PC-3 (cell line): ENCODE measurements around the gene LDHD. TPM values are rescaled to one million over a fixed set of nuclear protein-coding genes. Genes with fewer than 3 reads are reported as not detected.
A peak's percentile ranks its signal among the peaks of the same experiment; 100 is the strongest.
"Not testable (repeated sequence)": the region's sequence is repeated elsewhere in the genome, so short reads cannot be mapped to it uniquely, and the experiment has no call there.

Experiments used
- ATAC-seq: fragments of 200-7000 bp; cut with Tn5 transposase; 2 replicates; pipeline ENCODE4 v1.9.1; 2020; ENCODE audit warnings: mild to moderate bottlenecking, moderate library complexity
- BruUV-seq: library from RNA; stranded (reverse); fragments of 400-500 nt; replicated peaks from 2 replicates; lab custom pipeline; 2021; lab: Mats Ljungman, UMichigan
- CTCF ChIA-PET: fragments of 300-600 bp; sonication (Branson Sonifier 250); formaldehyde crosslinking; loops from one replicate; lab custom pipeline; 2022; ENCODE audit warnings: antibody characterized with exemption; lab: Charles Lee
- POLR2A ChIA-PET: fragments of 300-600 bp; sonication (Branson Sonifier 250); formaldehyde crosslinking; loops from one replicate; lab custom pipeline; 2022; ENCODE audit warnings: antibody characterized with exemption; ENCODE audit not compliant: unreplicated experiment; lab: Charles Lee
- DNase-seq: peaks from one replicate; pipeline ENCODE4 v3.0.0-alpha.2; 2015
- H2AFZ ChIP-seq: fragments of 300-600 bp; sonication (generic); 2 replicates; pipeline ENCODE4 v1.6.0; 2016; ENCODE audit warnings: antibody characterized with exemption, low read length
- H3F3A ChIP-seq: fragments of 300-600 bp; sonication (generic); one replicate; pipeline ENCODE4 v1.6.0; 2017; ENCODE audit warnings: antibody characterized with exemption, low read length, control low read depth, mild to moderate bottlenecking; ENCODE audit not compliant: unreplicated experiment
- H3K27ac ChIP-seq: fragments of 300-600 bp; sonication (generic); 2 replicates; pipeline ENCODE4 v1.5.1; 2016; ENCODE audit warnings: mild to moderate bottlenecking, low read length
- H3K27me3 ChIP-seq: fragments of 300-600 bp; sonication (generic); 2 replicates; pipeline ENCODE4 v1.6.1; 2016; ENCODE audit warnings: low read length, mixed read lengths
- H3K36me3 ChIP-seq: fragments of 300-600 bp; sonication (generic); 2 replicates; pipeline ENCODE4 v1.6.1; 2016; ENCODE audit warnings: low read depth, mixed run types, low read length, mixed read lengths
- H3K4me1 ChIP-seq: fragments of 300-600 bp; sonication (generic); 2 replicates; pipeline ENCODE4 v1.5.1; 2016; ENCODE audit warnings: low read length; ENCODE audit not compliant: insufficient read depth
- H3K4me2 ChIP-seq: fragments of 300-600 bp; sonication (generic); 2 replicates; pipeline ENCODE4 v1.6.0; 2016; ENCODE audit warnings: low read length
- H3K4me3 ChIP-seq: fragments of 300-600 bp; sonication (generic); 2 replicates; pipeline ENCODE4 v1.5.1; 2016; ENCODE audit warnings: mild to moderate bottlenecking, low read length, mixed read lengths
- H3K79me2 ChIP-seq: fragments of 300-600 bp; sonication (generic); 2 replicates; pipeline ENCODE4 v1.6.1; 2017; ENCODE audit warnings: low read length, mixed read lengths
- H3K9ac ChIP-seq: fragments of 300-600 bp; sonication (generic); 2 replicates; pipeline ENCODE4 v1.6.0; 2016; ENCODE audit warnings: mild to moderate bottlenecking, low read length
- H3K9me2 ChIP-seq: fragments of 300-600 bp; sonication (generic); replicated peaks from 2 replicates; pipeline ENCODE4 v1.6.1; 2016; ENCODE audit warnings: mixed run types, low read length, mixed read lengths
- H3K9me3 ChIP-seq: fragments of 300-600 bp; sonication (generic); 2 replicates; pipeline ENCODE4 v1.6.1; 2016; ENCODE audit warnings: low read length, mixed read lengths
- H4K20me1 ChIP-seq: fragments of 300-600 bp; sonication (generic); 2 replicates; pipeline ENCODE4 v1.6.1; 2016; ENCODE audit warnings: low read length, mixed read lengths
- CTCF ChIP-seq: fragments of 300-600 bp; sonication (generic); conservative IDR thresholded peaks from 2 replicates; pipeline ENCODE4 v1.5.1; 2017; ENCODE audit warnings: antibody characterized with exemption, low read depth, mild to moderate bottlenecking, low read length
- EZH2 ChIP-seq: fragments of 300-600 bp; sonication (generic); IDR thresholded peaks from one replicate; pipeline ENCODE4 v1.6.1; 2017; ENCODE audit warnings: antibody characterized with exemption, mild to moderate bottlenecking, low read length; ENCODE audit not compliant: unreplicated experiment
- EZH2phosphoT487 ChIP-seq: fragments of 300-600 bp; sonication (generic); IDR thresholded peaks from 2 replicates; pipeline ENCODE4 v1.6.1; 2018; ENCODE audit warnings: mild to moderate bottlenecking, antibody characterized with exemption, low read length, borderline replicate concordance
- intact Hi-C: fragments of 100-400 bp; cut with micrococcal nuclease; formaldehyde crosslinking; loops from 2 replicates; pipeline ENCODE4 v1.9.0; 2023
- total RNA-seq: library from RNA; depleted of rRNA; stranded (reverse); fragments of >200 nt; gene quantifications from 2 replicates; pipeline ENCODE4 v1.2.3, GENCODE V29; 2014

The LDHD gene
- total RNA-seq, 1 experiment from 2014 or later, result 3.1 TPM

DNA sequence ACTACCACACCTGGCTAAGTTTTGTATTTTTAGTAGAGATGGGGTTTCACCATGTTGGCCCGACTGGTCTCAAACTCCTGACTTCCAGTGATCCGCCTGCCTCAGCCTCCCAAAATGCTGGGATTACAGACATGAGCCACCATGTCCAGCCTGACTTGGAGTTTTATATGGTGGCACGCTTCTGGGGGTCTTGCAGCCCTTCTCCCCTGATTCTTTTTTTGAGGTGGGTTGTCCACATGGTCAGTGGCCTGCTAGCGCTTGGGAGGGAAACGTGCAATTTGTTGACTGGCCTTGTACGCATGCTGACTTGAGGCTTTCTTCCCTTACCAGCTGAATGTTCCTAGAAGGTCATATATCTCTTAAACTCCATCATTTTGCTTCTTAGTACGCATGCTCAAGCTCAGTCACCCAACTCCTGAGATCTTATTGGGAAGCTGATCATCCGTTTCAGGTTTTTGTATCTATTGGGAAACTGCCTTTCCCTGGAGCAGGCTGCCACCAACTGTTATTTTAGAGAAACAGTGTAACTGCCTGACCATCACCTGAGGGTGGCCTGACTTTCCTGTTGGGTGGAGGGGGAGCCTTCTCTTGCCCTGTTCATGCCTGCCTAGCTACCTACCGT lies 13.7 kb upstream of the LDHD start:
- DNase-seq, result peak; percentile 13
- Histone ChIP-seq H3K27ac (no peak overlapping the region), H3K36me3 (no peaks in the 10 kb centered on the region), H3K27me3 (no peaks in the 10 kb centered on the region), H3K4me1 (no peaks in the 10 kb centered on the region), H3F3A (no peaks in the 10 kb centered on the region), H4K20me1 (no peaks in the 10 kb centered on the region), H3K9me2 (no peaks in the 10 kb centered on the region), H3K9ac (no peak overlapping the region), H3K4me2 (no peak overlapping the region), H2AFZ (no peak overlapping the region), H3K4me3 (no peak overlapping the region), H3K79me2 (no peaks in the 10 kb centered on the region), H3K9me3 (peaks cover 5% of the 10 kb centered on the region; the same call in 1 of the 2 replicates)
- TF ChIP-seq CTCF, result no peak
- no peak for TF ChIP-seq EZH2phosphoT487
- TF ChIP-seq EZH2, result no peak
- intact Hi-C loops, result no loop called here
- no TSS peak for BruUV-seq
- ATAC-seq, result peak; percentile 42; the same call in 1 of the 2 replicates
- CTCF ChIA-PET, result no interaction called here
- POLR2A ChIA-PET, result interaction anchor here (0.6 kb wide), 1 partner anchor 13 kb away, joined by 12 read pairs; the partner anchor contains the start of gene LDHD

DNA sequence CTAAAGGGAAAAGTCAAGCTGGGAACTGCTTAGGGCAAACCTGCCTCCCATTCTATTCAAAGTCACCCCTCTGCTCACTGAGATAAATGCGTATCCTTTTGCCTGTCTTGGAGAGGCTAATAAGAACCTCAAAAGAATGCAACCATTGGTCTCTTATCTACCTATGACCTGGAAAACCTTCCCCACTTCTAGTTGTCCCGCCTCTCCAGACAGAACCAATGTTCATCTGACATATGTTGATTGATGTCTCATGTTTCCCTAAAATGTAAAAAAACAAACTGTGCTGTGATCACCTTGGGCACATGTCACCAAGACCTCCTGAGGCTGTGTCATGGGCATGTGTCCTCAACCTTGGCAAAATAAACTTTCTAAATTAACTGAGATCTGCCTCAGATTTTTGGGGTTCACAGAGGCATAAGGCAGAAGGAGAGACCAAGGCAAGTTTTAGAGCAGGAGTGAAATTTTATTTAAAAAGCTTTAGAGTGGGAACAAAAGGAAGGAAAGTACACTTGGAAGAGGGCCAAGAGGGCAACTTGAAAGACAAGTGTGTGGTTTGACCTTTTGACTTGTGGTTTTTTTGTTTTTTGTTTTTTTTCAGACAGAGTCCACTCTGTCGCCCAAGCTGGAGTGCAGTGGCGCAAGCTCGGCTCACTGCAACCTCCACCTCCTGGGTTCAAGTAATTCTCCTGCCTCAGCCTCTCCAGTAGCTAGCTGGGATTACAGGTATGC lies 13.0 kb upstream of the LDHD start:
- BruUV-seq, POLR2A ChIA-PET, ATAC-seq: not testable (repeated sequence)

GRCh38 chr16:75127713-75128415 lies 11.3 kb upstream of the LDHD start:
- DNase-seq, result no peak
- CTCF ChIA-PET, result interaction anchor here (0.6 kb wide), 1 partner anchor 427 kb away, joined by 3 read pairs; no protein-coding TSS in a partner anchor
- TF ChIP-seq EZH2phosphoT487, result no peak
- no peak for TF ChIP-seq EZH2
- no peak for TF ChIP-seq CTCF

More for the DNA sequence above, 13.0 kb upstream of the LDHD start:
- H4K20me1 ChIP-seq, H2AFZ ChIP-seq, H3K79me2 ChIP-seq, intact Hi-C loops, H3K27ac ChIP-seq, H3K4me2 ChIP-seq, CTCF ChIA-PET, H3K4me1 ChIP-seq, H3K36me3 ChIP-seq, H3K4me3 ChIP-seq, H3K9ac ChIP-seq, H3K27me3 ChIP-seq, H3F3A ChIP-seq, H3K9me2 ChIP-seq, H3K9me3 ChIP-seq: not testable (repeated sequence)
- peak; percentile 43 for DNase-seq

More at GRCh38 chr16:75127713-75128415, 11.3 kb upstream of the LDHD start:
- no peaks in the 10 kb centered on the region for H3K4me1 ChIP-seq
- H4K20me1 ChIP-seq, result no peaks in the 10 kb centered on the region
- H2AFZ ChIP-seq, result no peak overlapping the region
- POLR2A ChIA-PET, result no interaction called here
- H3K9me3 ChIP-seq, result peaks cover 5% of the 10 kb centered on the region; the same call in 1 of the 2 replicates
- BruUV-seq, result no TSS peak
- intact Hi-C loops, result no loop called here
- no peak for ATAC-seq
- H3F3A ChIP-seq, result no peaks in the 10 kb centered on the region
- no peaks in the 10 kb centered on the region for H3K9me2 ChIP-seq
- no peaks in the 10 kb centered on the region for H3K27me3 ChIP-seq
- no peak overlapping the region for H3K9ac ChIP-seq
- H3K79me2 ChIP-seq, result no peaks in the 10 kb centered on the region
- no peaks in the 10 kb centered on the region for H3K36me3 ChIP-seq
- no peak overlapping the region for H3K4me3 ChIP-seq
- no peak overlapping the region for H3K4me2 ChIP-seq
- H3K27ac ChIP-seq, result no peak overlapping the region
